ENCODE data around the gene SH3D19.

GRCh38 chr4:151147000-151147399 is 178.4 kb downstream of the SH3D19 start:
- TF ChIP-seq CTCF (IDR thresholded peaks at IDR 0.05) (no peak), POLR2A (IDR thresholded peaks at IDR 0.05) (no peak)
